Gastrocnemius medialis (tissue), 4 donors: ENCODE measurements around the gene UBE2Z. TPM values are rescaled to one million over a fixed set of nuclear protein-coding genes. Genes with fewer than 3 reads are reported as not detected.

ENCODE experiments used
- ATAC-seq, 2 donors: fragments of 150-250 bp; one replicate each; pipeline ENCODE4 v1.9.1; 2016
- DNase-seq, 2 donors: peaks; one replicate each; pipeline ENCODE4 v3.0.0-alpha.2; 2019
- H3K27ac ChIP-seq, 4 donors: fragments of 200-600 bp; sonication (generic); 1 replicate in 1 of 4; 2 replicates in 3 of 4; pipeline ENCODE4 v1.5.1; 2016 to 2018; ENCODE audit warnings: mild to moderate bottlenecking in 2 of 4, moderate library complexity in 1 of 4
- H3K27me3 ChIP-seq, 3 donors: fragments of 200-600 bp; sonication (generic) in 2 of 3; 1 replicate in 1 of 3; 2 replicates in 2 of 3; pipeline versions ENCODE4 v1.5.1 to v1.6.0; 2016 to 2019; ENCODE audit warnings: mild to moderate bottlenecking in 1 of 3, moderate library complexity in 1 of 3
- H3K36me3 ChIP-seq, 2 donors: fragments of 200-600 bp; sonication (generic) in 1 of 2; one replicate each; pipeline ENCODE4 v1.5.1; 2017 to 2018
- H3K4me1 ChIP-seq, 2 donors: fragments of 200-600 bp; sonication (generic) in 1 of 2; one replicate each; pipeline ENCODE4 v1.5.1; 2016 to 2017; ENCODE audit warnings: mild to moderate bottlenecking in 2 of 2
- H3K4me3 ChIP-seq, 4 donors: fragments of 200-600 bp; sonication (generic) in 3 of 4; 1 replicate in 1 of 4; 2 replicates in 3 of 4; pipeline ENCODE4 v1.5.1; 2016 to 2019; ENCODE audit warnings: mild to moderate bottlenecking in 2 of 4
- H3K9me3 ChIP-seq, 3 donors: fragments of 200-600 bp; sonication (generic) in 2 of 3; 1 replicate in 1 of 3; 2 replicates in 2 of 3; pipeline ENCODE4 v1.5.1; 2016 to 2019
- POLR2A ChIP-seq, 2 donors: fragments of 450-650 bp; IDR thresholded peaks; one replicate each; pipeline ENCODE4 v1.6.1; 2017; ENCODE audit warnings: antibody characterized with exemption in 2 of 2, mild to moderate bottlenecking in 2 of 2, moderate library complexity in 2 of 2
- in situ Hi-C, 4 donors: fragments of 200-750 bp; cut with MboI; loops; one replicate each; pipeline versions ENCODE4 v1.15.0 to v1.8.0; 2017; ENCODE audit warnings: low sequenced_read_pairs in 4 of 4
- intact Hi-C: fragments of 100-400 bp; cut with DNase I; formaldehyde crosslinking; loops from one replicate; pipeline ENCODE4 v1.15.1; 2023; ENCODE audit warnings: low total_unique reads
- total RNA-seq, 4 donors: library from RNA; depleted of rRNA; stranded (reverse); fragments of >200 nt; gene quantifications; one replicate each; pipeline versions ENCODE4 v1.1.0 to v1.2.3, GENCODE V29; 2016
- TF ChIP-seq, protein P1 (sequence below), 5 experiments: fragments of 450-650 bp in 3 of 5; fragments of 200-600 bp in 2 of 5; sonication (generic) in 2 of 5; IDR thresholded peaks in 4 of 5; conservative IDR thresholded peaks in 1 of 5; 1 replicate in 4 of 5; 2 replicates in 1 of 5; pipeline ENCODE4 v1.5.1; 2016 to 2019; ENCODE audit warnings: antibody characterized with exemption in 5 of 5, mild to moderate bottlenecking in 3 of 5, moderate library complexity in 3 of 5

The UBE2Z gene
- total RNA-seq, 4 donors from 2014 or later: 32.7 to 41.1 (median 35.4) TPM

- H3K27me3 ChIP-seq: no peaks in the 10 kb centered on the region
- TF ChIP-seq, protein P1, sequence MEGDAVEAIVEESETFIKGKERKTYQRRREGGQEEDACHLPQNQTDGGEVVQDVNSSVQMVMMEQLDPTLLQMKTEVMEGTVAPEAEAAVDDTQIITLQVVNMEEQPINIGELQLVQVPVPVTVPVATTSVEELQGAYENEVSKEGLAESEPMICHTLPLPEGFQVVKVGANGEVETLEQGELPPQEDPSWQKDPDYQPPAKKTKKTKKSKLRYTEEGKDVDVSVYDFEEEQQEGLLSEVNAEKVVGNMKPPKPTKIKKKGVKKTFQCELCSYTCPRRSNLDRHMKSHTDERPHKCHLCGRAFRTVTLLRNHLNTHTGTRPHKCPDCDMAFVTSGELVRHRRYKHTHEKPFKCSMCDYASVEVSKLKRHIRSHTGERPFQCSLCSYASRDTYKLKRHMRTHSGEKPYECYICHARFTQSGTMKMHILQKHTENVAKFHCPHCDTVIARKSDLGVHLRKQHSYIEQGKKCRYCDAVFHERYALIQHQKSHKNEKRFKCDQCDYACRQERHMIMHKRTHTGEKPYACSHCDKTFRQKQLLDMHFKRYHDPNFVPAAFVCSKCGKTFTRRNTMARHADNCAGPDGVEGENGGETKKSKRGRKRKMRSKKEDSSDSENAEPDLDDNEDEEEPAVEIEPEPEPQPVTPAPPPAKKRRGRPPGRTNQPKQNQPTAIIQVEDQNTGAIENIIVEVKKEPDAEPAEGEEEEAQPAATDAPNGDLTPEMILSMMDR (IDR thresholded peaks at IDR 0.05 in 4 of 5, conservative IDR thresholded peaks at IDR 0.05 in 1 of 5): no peak
- in situ Hi-C loops (loop anchor here in 1 of 4 donors (10.0 kb wide), 1 partner anchor 61 kb away; no protein-coding TSS in a partner anchor), intact Hi-C loops (no loop called here)
- no peaks in the 10 kb centered on the region for H3K36me3 ChIP-seq
- H3K27ac ChIP-seq: peak overlapping the region; percentile 24 to 79 (median 68)
- H3K4me3 ChIP-seq: no peak overlapping the region
- peaks cover 3 to 35% of the 10 kb centered on the region in 2 donors for H3K4me1 ChIP-seq
- DNase-seq (no peak), ATAC-seq (no peak)
- H3K9me3 ChIP-seq: no peaks in the 10 kb centered on the region
These were observed 34.3 kb upstream of the UBE2Z start for GRCh38 chr17:48873696-48874443.

- Histone ChIP-seq H3K4me1 (peaks cover 0 to 3% of the 10 kb centered on the region in 2 donors), H3K9me3 (no peaks in the 10 kb centered on the region), H3K27ac (no peak overlapping the region), H3K27me3 (no peaks in the 10 kb centered on the region), H3K36me3 (no peaks in the 10 kb centered on the region), H3K4me3 (no peak overlapping the region)
- TF ChIP-seq, protein P1 (IDR thresholded peaks at IDR 0.05 in 4 of 5, conservative IDR thresholded peaks at IDR 0.05 in 1 of 5): peak; percentile 77 to 91 (median 87)
- no peak for TF ChIP-seq POLR2A (IDR thresholded peaks at IDR 0.05)
- DNase-seq (peak in 1 of 2 donors; percentile 38), ATAC-seq (peak; percentile 76 to 85)
- intact Hi-C loops: loop anchor here (1.0 to 2.0 kb wide), 3 partner anchors 65 to 154 kb away; no protein-coding TSS in a partner anchor
- in situ Hi-C loops: loop anchor here in 2 of 4 donors (10.0 to 25.0 kb wide), 2 partner anchors 56 to 217 kb away; no protein-coding TSS in a partner anchor
These were observed 29.0 kb upstream of the UBE2Z start for GRCh38 chr17:48878920-48879898.

DNA sequence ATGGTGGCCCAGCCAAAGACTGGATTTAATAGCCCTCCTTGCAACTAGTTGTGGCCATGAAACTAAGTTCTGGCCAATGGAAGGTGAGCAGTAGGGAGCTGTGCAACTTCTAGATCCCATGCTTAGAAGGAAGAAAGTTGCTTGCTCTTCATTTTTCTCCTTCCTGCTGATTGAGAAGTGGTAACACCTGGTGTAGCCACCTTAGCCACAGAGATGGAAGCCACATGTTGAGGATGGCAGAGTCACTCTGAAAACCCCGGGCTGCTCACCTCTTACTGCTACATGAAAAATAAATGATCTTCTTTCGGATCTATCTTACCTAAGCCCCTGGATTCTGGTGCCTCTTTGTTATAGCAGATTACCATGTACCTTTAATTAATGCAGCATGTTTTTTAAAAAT, 25.9 kb upstream of the UBE2Z start:
- Histone ChIP-seq H3K27me3 (no peaks in the 10 kb centered on the region), H3K9me3 (no peaks in the 10 kb centered on the region), H3K4me1 (no peaks in the 10 kb centered on the region), H3K4me3 (no peak overlapping the region), H3K36me3 (no peaks in the 10 kb centered on the region), H3K27ac (no peak overlapping the region)
- DNase-seq: no peak
- in situ Hi-C loops: loop anchor here (5.0 to 25.0 kb wide), 6 partner anchors 70 to 220 kb away; partner anchors contain the start of genes HOXB13 (in 2 of the 4), PRAC1 (in 2 of the 4) and PRAC2 (in 2 of the 4)
- ATAC-seq: no peak
- TF ChIP-seq POLR2A (IDR thresholded peaks at IDR 0.05): no peak
- TF ChIP-seq, protein P1 (IDR thresholded peaks at IDR 0.05 in 4 of 5, conservative IDR thresholded peaks at IDR 0.05 in 1 of 5): no peak
- intact Hi-C loops: no loop called here

DNA sequence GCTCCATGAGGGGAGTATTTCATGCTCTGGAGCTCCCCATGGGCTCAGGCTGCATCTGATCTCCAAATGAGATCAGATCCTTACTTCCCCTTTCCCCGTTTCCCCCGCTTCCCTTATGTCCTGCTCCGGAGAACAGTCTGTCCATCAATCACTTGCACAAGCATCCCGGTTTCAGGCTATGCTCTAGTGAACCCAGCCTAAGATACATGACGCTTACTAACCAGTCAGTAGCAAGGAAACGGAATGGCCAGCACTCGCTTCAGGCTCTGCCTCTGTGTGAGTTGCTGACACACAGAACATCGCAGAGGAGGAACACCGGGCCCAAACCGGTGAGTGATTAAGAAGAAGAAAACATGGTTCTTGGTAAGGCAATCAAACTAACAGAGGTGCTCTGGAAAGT, 25.0 kb upstream of the UBE2Z start:
- no peaks in the 10 kb centered on the region for H3K27me3 ChIP-seq
- no peak overlapping the region for H3K4me3 ChIP-seq
- ATAC-seq (no peak), DNase-seq (no peak)
- TF ChIP-seq, protein P1 (IDR thresholded peaks at IDR 0.05 in 4 of 5, conservative IDR thresholded peaks at IDR 0.05 in 1 of 5): no peak
- no peak for TF ChIP-seq POLR2A (IDR thresholded peaks at IDR 0.05)
- no peak overlapping the region for H3K27ac ChIP-seq
- in situ Hi-C loops (loop anchor here (5.0 to 25.0 kb wide), 6 partner anchors 71 to 221 kb away; partner anchors contain the start of genes HOXB13 (in 2 of the 4), PRAC1 (in 2 of the 4) and PRAC2 (in 2 of the 4)), intact Hi-C loops (no loop called here)
- no peaks in the 10 kb centered on the region for H3K9me3 ChIP-seq
- H3K36me3 ChIP-seq: no peaks in the 10 kb centered on the region
- H3K4me1 ChIP-seq: no peaks in the 10 kb centered on the region
